ENCODE data around the gene HMGA1.
A peak's percentile ranks its signal among the peaks of the same experiment; 100 is the strongest.

Gene HMGA1

DNA sequence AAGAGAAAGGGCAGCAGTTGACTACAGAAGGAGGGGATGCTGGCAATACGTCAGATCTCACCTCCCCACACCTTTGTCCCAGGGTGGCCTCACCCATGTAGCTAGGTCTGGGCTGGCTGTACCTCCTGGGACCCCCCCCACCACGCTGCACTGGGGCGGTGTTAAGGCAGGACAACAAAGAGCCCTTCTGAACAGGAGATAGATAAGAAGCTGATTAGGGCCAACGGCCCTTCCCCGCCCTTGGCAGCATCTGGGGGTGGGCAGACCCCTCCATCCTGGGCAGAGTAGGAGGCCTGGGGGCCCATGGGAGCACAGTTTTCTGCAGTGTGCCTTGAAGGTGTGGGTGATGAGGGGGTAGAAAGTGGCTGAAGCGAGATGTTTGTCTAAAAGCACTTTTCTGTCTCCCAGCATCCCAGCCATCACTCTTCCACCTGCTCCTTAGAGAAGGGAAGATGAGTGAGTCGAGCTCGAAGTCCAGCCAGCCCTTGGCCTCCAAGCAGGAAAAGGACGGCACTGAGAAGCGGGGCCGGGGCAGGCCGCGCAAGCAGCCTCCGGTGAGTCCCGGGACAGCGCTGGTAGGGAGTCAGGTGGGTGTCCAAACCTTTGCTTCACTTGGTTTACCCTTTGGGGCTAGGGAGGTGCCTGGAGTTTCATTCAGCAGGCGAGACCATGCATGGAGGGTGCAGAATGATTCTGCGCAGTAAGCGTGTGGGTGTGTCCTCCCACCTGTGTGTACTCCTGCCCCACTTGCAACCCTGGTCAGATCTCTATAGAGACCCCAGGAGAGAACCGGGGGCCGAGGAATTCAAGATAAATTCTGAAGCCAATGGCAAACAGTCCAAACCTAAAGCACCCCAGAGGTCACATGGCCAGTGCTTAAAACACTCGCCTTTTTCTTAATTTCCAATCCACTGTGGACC lies 3.9 kb downstream of the HMGA1 start:
- Mint-ChIP-seq H3K27me3 (ENCODE audit: low read depth, poor library complexity) (no peaks in the 10 kb centered on the region), H3K36me3 (ENCODE audit: low read depth) (peaks cover 38% of the 10 kb centered on the region), H3K4me1 (peaks cover 65% of the 10 kb centered on the region), H3K4me3 (peak overlapping the region; percentile 30), H3K27ac (no peak overlapping the region), H3K9me3 (no peaks in the 10 kb centered on the region)
- TF ChIP-seq, protein P1, sequence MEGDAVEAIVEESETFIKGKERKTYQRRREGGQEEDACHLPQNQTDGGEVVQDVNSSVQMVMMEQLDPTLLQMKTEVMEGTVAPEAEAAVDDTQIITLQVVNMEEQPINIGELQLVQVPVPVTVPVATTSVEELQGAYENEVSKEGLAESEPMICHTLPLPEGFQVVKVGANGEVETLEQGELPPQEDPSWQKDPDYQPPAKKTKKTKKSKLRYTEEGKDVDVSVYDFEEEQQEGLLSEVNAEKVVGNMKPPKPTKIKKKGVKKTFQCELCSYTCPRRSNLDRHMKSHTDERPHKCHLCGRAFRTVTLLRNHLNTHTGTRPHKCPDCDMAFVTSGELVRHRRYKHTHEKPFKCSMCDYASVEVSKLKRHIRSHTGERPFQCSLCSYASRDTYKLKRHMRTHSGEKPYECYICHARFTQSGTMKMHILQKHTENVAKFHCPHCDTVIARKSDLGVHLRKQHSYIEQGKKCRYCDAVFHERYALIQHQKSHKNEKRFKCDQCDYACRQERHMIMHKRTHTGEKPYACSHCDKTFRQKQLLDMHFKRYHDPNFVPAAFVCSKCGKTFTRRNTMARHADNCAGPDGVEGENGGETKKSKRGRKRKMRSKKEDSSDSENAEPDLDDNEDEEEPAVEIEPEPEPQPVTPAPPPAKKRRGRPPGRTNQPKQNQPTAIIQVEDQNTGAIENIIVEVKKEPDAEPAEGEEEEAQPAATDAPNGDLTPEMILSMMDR (IDR thresholded peaks at IDR 0.05): no peak
- DNase-seq: no peak

DNA sequence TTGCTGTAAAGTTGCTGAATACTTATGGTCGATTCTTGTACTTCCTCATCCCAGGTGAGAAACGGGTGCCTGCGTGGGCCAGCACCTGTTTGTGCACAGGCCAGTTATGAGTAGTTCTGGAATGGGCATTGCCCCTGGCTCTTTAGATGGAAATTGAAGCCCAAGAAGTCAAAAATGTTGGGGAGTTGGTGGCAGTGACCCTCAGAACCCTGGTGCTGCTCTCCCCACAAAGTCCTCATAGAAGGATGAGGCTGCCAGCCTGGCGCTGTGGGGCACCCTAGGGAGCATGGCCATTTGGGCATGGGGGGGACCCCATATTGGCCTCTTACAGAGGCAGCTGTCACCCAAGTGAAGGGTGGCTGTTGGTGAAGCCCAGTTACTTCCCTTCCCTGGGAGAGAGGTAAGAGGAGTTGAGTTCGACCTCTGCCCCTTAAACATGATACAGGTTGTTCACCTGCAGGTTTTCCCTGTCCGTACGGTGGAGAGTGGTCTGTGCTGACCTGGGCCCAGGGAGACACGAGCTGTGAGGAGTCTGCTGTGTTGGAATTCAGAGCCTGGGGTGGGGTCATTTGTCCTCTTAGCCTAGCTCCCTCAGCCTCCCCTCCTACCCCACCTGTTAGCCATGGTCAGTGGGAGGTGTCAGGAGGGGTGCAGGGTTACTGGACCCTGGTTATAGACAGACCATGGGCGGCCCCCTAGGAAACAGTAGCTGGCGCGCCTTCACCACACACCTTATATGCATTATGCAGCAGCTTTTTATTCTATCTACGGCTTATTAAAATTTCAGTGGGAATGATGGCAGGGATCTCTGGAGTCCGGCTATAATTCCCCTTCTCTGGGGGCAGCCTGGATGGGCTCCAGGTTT lies 4.9 kb downstream of the HMGA1 start:
- Mint-ChIP-seq H3K4me3 (no peak overlapping the region), H3K27me3 (ENCODE audit: low read depth, poor library complexity) (no peaks in the 10 kb centered on the region), H3K9me3 (no peaks in the 10 kb centered on the region), H3K4me1 (peaks cover 74% of the 10 kb centered on the region), H3K27ac (no peak overlapping the region), H3K36me3 (ENCODE audit: low read depth) (peaks cover 41% of the 10 kb centered on the region)
- TF ChIP-seq, protein P1 (IDR thresholded peaks at IDR 0.05): no peak
- no peak for DNase-seq

DNA sequence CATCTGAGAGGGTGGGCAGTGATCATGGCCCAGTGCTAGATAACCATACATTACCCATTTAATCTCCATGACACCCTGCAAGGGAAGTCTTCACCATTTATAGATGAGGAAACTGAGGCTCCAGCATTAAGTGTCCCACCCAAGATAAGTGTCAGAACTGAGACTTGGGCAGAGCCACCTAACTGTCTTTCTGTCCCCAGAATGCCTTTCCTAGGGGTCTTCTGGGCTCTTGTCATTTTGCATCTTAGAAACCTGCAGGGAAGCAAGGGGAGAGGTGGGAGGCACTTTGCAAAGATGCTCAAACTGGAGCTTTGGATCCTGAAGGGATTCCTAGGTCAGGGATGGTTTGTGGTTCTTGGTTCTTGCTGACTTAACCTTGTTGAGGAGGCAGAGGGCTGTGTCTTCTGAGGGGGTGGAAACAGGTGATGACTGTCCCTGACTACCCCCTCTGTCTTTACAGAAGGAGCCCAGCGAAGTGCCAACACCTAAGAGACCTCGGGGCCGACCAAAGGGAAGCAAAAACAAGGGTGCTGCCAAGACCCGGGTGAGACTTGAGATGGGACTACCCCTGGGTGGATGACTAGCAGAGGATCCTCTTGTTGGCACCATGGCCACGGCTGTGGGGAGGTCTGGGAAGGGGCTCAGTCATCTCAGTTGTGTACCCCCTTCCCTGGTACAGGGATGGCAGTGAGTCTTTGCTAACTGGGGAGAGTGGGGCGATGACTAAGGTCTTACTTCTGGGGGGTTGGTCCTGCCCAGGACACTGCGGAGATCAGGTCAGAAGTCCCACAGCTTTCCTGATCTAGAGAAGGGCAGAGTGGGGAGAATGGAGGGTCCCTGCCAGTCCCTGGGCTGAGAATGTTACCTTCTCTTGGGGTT lies 5.8 kb downstream of the HMGA1 start:
- TF ChIP-seq, protein P1 (IDR thresholded peaks at IDR 0.05): no peak
- Mint-ChIP-seq H3K9me3 (no peaks in the 10 kb centered on the region), H3K36me3 (ENCODE audit: low read depth) (peaks cover 41% of the 10 kb centered on the region), H3K27me3 (ENCODE audit: low read depth, poor library complexity) (no peaks in the 10 kb centered on the region), H3K4me3 (no peak overlapping the region), H3K4me1 (peaks cover 74% of the 10 kb centered on the region), H3K27ac (peak overlapping the region; percentile 39)
- no peak for DNase-seq

DNA sequence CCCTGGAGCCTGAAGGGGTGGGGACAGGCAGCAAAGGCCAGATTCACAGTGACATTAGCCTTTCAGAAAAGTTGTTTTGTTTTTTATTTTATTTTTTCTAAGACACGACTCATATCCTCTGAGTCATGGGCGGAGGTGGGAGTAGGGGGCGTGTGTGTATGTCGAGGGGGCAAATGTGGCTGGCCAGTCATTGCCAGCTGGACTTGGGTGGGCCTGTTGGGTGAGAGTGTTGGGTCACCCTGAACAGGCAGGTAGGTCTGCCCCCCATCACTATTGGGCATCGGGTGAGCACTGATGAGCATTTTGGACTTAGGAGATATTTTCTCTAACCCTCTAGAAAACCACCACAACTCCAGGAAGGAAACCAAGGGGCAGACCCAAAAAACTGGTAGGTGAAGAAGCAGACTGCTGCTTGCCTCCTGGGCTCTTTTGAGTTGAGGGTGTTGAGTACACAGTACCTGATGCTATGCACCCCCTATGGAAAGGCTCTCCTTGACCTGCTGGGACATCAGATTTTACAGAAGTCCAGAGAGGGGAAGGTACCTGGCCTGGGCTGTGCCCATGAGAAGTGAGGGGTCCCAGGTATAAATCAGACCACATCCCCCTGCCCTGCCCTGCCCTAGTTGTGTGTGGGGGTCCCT lies 6.6 kb downstream of the HMGA1 start:
- Mint-ChIP-seq H3K4me1 (peaks cover 79% of the 10 kb centered on the region), H3K27ac (peak overlapping the region; percentile 66), H3K27me3 (ENCODE audit: low read depth, poor library complexity) (no peaks in the 10 kb centered on the region), H3K36me3 (ENCODE audit: low read depth) (peaks cover 41% of the 10 kb centered on the region), H3K4me3 (no peak overlapping the region), H3K9me3 (no peaks in the 10 kb centered on the region)
- DNase-seq: no peak
- TF ChIP-seq, protein P1 (IDR thresholded peaks at IDR 0.05): no peak

Data from nephron progenitor cell (in vitro differentiated cells).